ENCODE data around the gene PEBP1.

PEBP1 gene

GRCh38 chr12:118193958-118194357 lies 58.0 kb downstream of the PEBP1 start:
- Histone ChIP-seq H3K4me3 (ENCODE audit: low read length in 2 of 2) (no peak overlapping the region), H3K9me3 (ENCODE audit: control insufficient read depth in 2 of 2, low read length in 2 of 2) (no peaks in the 10 kb centered on the region), H3K4me1 (ENCODE audit: control insufficient read depth, insufficient read depth, low read length) (peaks cover under 1% of the 10 kb centered on the region), H3K36me3 (ENCODE audit: control insufficient read depth in 2 of 2, insufficient read depth in 2 of 2, low read length in 2 of 2) (peaks cover 5 to 7% of the 10 kb centered on the region in 2 donors), H3K27ac (ENCODE audit: low read length) (no peak overlapping the region), H3K27me3 (ENCODE audit: control insufficient read depth in 1 of 2, insufficient read depth in 2 of 2, low read length in 2 of 2) (no peaks in the 10 kb centered on the region), H3K9ac (ENCODE audit: low read length in 2 of 2) (no peak overlapping the region)
